Chondrocyte (in vitro differentiated cells): ENCODE results near the gene CDKN3. TPM values are rescaled to one million over a fixed set of nuclear protein-coding genes. Genes with fewer than 3 reads are reported as not detected.

ENCODE experiments used
- DNase-seq: peaks from one replicate; pipeline ENCODE4 v3.0.0; 2021; ENCODE audit warnings: mixed read lengths, low spot score
- H3K27ac Mint-ChIP-seq: one replicate; pipeline ENCODE4 v1.8.0; 2021; ENCODE audit warnings: mild to moderate bottlenecking, moderate library complexity, mixed read lengths; ENCODE audit not compliant: unreplicated experiment
- H3K27me3 Mint-ChIP-seq: 2 replicates; pipeline ENCODE4 v1.8.0; 2021; ENCODE audit warnings: low read depth, mixed read lengths
- H3K36me3 Mint-ChIP-seq: 2 replicates; pipeline ENCODE4 v1.8.0; 2021; ENCODE audit warnings: low read depth, mixed read lengths
- H3K4me1 Mint-ChIP-seq: 2 replicates; pipeline ENCODE4 v1.8.0; 2021; ENCODE audit warnings: low read depth, mild to moderate bottlenecking, mixed read lengths
- H3K4me3 Mint-ChIP-seq: one replicate; pipeline ENCODE4 v1.8.0; 2021; ENCODE audit warnings: mild to moderate bottlenecking, moderate library complexity, mixed read lengths; ENCODE audit not compliant: unreplicated experiment
- H3K9me3 Mint-ChIP-seq: 2 replicates; pipeline ENCODE4 v1.8.0; 2021; ENCODE audit warnings: low read depth, mixed read lengths
- CTCF ChIP-seq: fragments of 200-600 bp; sonication (generic); IDR thresholded peaks from 2 replicates; pipeline ENCODE4 v1.5.0; 2021; ENCODE audit warnings: antibody characterized with exemption, mild to moderate bottlenecking, moderate library complexity
- long read RNA-seq: library from polyadenylated mRNA; stranded (forward); transcript quantifications from one replicate; pipeline ENCODE4 v2.0.0, GENCODE V29; 2021
- total RNA-seq: library from RNA; stranded (reverse); gene quantifications from 3 replicates; pipeline ENCODE4 v1.2.1, GENCODE V29; 2021

The CDKN3 gene, protein sequence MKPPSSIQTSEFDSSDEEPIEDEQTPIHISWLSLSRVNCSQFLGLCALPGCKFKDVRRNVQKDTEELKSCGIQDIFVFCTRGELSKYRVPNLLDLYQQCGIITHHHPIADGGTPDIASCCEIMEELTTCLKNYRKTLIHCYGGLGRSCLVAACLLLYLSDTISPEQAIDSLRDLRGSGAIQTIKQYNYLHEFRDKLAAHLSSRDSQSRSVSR
- total RNA-seq: 5.3 to 10.4 TPM (median 8.9 TPM) in 3 replicates
- long read RNA-seq, partial matches to known transcripts: 0 of 6 reads
- long read RNA-seq, other reads (novel, unspliced or antisense): 2 of 6 reads

DNA sequence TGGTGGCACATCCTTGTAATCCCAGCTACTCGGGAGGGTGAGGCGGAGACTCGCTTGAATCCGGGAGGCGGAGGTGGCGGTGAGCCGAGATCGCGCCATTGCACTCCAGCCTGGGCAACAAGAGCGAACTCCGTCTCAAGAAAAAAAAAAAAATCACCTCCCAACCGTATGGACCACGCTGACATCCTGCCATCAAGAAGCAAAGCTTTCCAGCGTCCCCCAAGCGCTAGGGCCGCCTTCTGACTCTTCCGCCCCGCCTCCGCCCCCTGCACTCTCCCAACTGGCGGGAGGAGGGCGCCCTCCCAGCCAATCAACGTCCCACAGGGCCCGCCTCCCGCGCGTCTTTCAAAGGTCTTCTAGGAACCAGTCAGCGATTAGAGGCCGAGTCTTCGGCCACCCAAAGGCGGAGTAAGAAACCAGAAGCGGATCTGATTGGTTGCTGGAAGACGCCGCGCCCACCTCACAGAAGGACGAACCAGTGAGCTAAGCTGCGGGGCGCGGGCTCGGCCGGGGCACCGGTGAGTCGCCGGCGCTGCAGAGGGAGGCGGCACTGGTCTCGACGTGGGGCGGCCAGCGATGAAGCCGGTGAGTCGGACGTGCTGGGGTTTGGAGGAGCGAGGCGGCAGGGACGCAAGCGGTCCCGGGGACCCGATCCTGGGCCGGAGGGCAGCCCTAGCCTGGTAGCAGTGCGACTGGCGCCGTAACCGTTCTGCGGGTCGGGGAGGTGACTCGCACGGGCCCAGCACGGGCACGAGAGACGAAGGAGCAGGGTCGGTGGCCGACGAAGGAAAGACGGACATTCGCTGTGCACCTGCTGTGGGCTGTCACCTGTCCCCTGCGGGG, at the start of gene CDKN3:
Gene CDKN3 (plus strand): TSS at position 515 of the 843 bp plus-strand sequence. CDS start 62 bp downstream, at position 577.
- Mint-ChIP-seq H3K9me3 (no peaks in the 10 kb centered on the region), H3K4me3 (peak within 1 kb of the TSS; percentile 75), H3K27me3 (no peaks in the 10 kb centered on the region), H3K27ac (peak within 1 kb of the TSS; percentile 82), H3K36me3 (no peaks in the 10 kb centered on the region), H3K4me1 (peaks cover 16% of the 10 kb centered on the region)
- DNase-seq: peak; percentile 99
- TF ChIP-seq CTCF: peak; percentile 76

- no peak for DNase-seq
- H3K4me1 Mint-ChIP-seq: peaks cover 38% of the 10 kb centered on the region
- H3K9me3 Mint-ChIP-seq: no peaks in the 10 kb centered on the region
- H3K27me3 Mint-ChIP-seq: no peaks in the 10 kb centered on the region
- no peaks in the 10 kb centered on the region for H3K36me3 Mint-ChIP-seq
- no peak overlapping the region for H3K4me3 Mint-ChIP-seq
- no peak overlapping the region for H3K27ac Mint-ChIP-seq
- no peak for TF ChIP-seq CTCF
These were observed 49.8 kb upstream of the CDKN3 start for GRCh38 chr14:54347044-54347443.

- DNase-seq: no peak
- no peak overlapping the region for H3K4me3 Mint-ChIP-seq
- no peaks in the 10 kb centered on the region for H3K27me3 Mint-ChIP-seq
- no peak overlapping the region for H3K27ac Mint-ChIP-seq
- no peaks in the 10 kb centered on the region for H3K9me3 Mint-ChIP-seq
- no peaks in the 10 kb centered on the region for H3K36me3 Mint-ChIP-seq
- peak; percentile 95 for TF ChIP-seq CTCF
- H3K4me1 Mint-ChIP-seq: peaks cover 30% of the 10 kb centered on the region
These were observed 48.7 kb upstream of the CDKN3 start for GRCh38 chr14:54348001-54348611.

DNA sequence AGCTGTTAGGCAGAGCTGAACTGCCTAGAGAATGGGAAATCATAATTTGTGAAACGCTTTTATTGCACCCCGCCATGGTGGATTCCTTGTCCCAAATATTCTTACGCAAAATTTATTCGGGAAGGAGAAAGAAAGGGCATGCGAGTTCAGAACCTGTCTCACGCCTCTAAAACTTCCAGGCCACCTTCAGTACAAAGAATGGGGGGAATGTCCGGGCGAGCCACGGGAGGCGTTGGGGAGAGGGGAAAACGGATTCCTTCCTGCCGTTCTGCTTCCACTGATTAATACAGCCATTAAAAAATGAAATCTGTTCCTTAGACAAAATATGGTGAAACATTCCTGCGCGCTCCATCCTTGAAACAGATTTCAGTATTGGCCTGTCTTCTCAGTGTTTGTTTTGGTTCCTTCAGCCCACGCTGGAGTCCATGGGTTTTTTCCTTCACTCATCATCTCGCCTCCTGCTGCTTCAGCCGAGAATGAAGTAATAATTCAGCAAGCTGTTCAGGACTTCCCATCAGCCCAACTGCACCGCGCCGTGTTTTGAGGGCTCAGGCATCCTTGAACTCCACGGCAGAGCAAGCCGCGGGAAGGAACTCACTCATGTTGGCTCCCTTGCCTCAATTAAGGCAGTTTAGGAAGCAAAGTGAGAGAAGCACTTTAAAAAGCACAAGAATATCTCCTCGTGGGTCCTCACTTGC, 47.7 kb upstream of the CDKN3 start:
- Mint-ChIP-seq H3K4me1 (peaks cover 20% of the 10 kb centered on the region), H3K9me3 (no peaks in the 10 kb centered on the region), H3K27me3 (no peaks in the 10 kb centered on the region), H3K4me3 (no peak overlapping the region), H3K27ac (peak overlapping the region; percentile 39), H3K36me3 (no peaks in the 10 kb centered on the region)
- TF ChIP-seq CTCF: no peak
- no peak for DNase-seq

DNA sequence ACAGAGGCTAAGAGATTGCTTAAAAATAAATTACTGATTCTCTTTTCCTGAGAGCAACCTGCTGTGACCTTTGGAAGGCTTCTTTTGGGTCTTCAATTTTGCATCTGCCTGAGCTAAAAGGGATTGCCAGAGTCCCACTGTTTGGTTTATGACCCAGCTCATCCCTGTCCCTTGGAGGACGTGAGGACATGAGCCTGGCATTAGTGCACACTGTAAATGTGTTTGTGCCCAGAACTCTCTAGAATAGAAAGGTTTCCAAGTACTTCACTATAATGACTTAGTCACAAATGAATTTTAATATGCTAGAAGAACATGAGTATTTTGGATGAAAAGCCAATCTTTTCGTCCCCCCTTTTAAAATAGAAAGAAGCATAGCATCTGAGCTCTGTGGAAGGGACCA, 47.1 kb upstream of the CDKN3 start:
- no peak for DNase-seq
- Mint-ChIP-seq H3K4me1 (peaks cover 14% of the 10 kb centered on the region), H3K36me3 (no peaks in the 10 kb centered on the region), H3K9me3 (no peaks in the 10 kb centered on the region), H3K4me3 (no peak overlapping the region), H3K27ac (no peak overlapping the region), H3K27me3 (no peaks in the 10 kb centered on the region)
- TF ChIP-seq CTCF: no peak
